GM12878 (cell line): Measurements from ENCODE around the gene RINL. TPM values are rescaled to one million over a fixed set of nuclear protein-coding genes. Genes with fewer than 3 reads are reported as not detected.

ENCODE experiments used
- CUX1 ChIP-seq: IDR thresholded peaks from 2 replicates; pipeline ENCODE4 v1.6.1; 2012; ENCODE audit warnings: improper control_type of control experiment, low read depth, low read length; ENCODE audit not compliant: insufficient replicate concordance
- FOXM1 ChIP-seq: IDR thresholded peaks from 2 replicates; pipeline ENCODE4 v1.6.1; 2012; ENCODE audit warnings: low read depth, mild to moderate bottlenecking, inconsistent platforms, low read length, moderate library complexity
- HDGF ChIP-seq: fragments of 450-650 bp; IDR thresholded peaks from 2 replicates; pipeline ENCODE4 v1.6.1; 2016; ENCODE audit warnings: antibody characterized with exemption
- POLR2AphosphoS5 ChIP-seq: IDR thresholded peaks from 2 replicates; pipeline ENCODE4 v1.6.1; 2011; ENCODE audit warnings: mild to moderate bottlenecking, low read length, inconsistent platforms
- REST ChIP-seq: IDR thresholded peaks from 2 replicates; pipeline ENCODE4 v1.6.1; 2012; ENCODE audit warnings: mild to moderate bottlenecking, low read depth, low read length
- ZBTB11 ChIP-seq: fragments of 450-650 bp; formaldehyde crosslinking; IDR thresholded peaks from 2 replicates; pipeline ENCODE4 v1.5.0; 2022; ENCODE audit warnings: mild to moderate bottlenecking, missing genetic modification characterization
- ZNF622 ChIP-seq: fragments of 450-650 bp; IDR thresholded peaks from 2 replicates; pipeline ENCODE4 v1.6.1; 2017; ENCODE audit warnings: mild to moderate bottlenecking, inconsistent platforms
- ZSCAN29 ChIP-seq: fragments of 450-650 bp; IDR thresholded peaks from 2 replicates; pipeline ENCODE4 v1.6.1; 2017; ENCODE audit warnings: mild to moderate bottlenecking, moderate library complexity
- polyA plus RNA-seq, 11 experiments: library from polyadenylated mRNA; depleted of rRNA in 4 of 11; unstranded in 6 of 11; stranded (reverse) in 5 of 11; fragments of >200 nt; fragmentation: Nextera tagmentation in 4 of 11; fragmentation: Illumina TruSeq in 1 of 11; extraction: Ambion mirVana in 4 of 11; extraction: Trizol in 1 of 11; gene quantifications; 1 replicate in 1 of 11; 2 replicates in 10 of 11; pipeline versions ENCODE4 v1.2.1 to v1.2.3, GENCODE V29; 2011 to 2016; ENCODE audit warnings: inconsistent platforms in 2 of 11, missing spikeins in 2 of 11, low read depth in 1 of 11
- total RNA-seq, 4 experiments: library from RNA; depleted of rRNA in 3 of 4; stranded (reverse); fragments of >200 nt in 3 of 4; fragmentation: Illumina TruSeq in 1 of 4; extraction: Trizol in 1 of 4; gene quantifications; 2 replicates each; pipeline versions ENCODE4 v1.2.1 to v1.2.3, GENCODE V29; 2013 to 2021

Gene RINL
- total and polyA plus RNA-seq, 10 of the 15 experiments (the other 5 are each of a cell fraction or from before 2014, with no cell fraction given) = 14.5 to 64.2 (median 47.6) TPM

- TF ChIP-seq REST = no peak
- TF ChIP-seq HDGF = peak; percentile 47; the same call in 1 of the 2 replicates
- no peak for TF ChIP-seq ZNF622
- TF ChIP-seq ZBTB11 = no peak
- peak; percentile 78 for TF ChIP-seq POLR2AphosphoS5
- no peak for TF ChIP-seq ZSCAN29
- no peak for TF ChIP-seq CUX1
- no peak for TF ChIP-seq FOXM1
These were observed 25.6 kb downstream of the RINL start (continued) for GRCh38 chr19:38852231-38853044.
